Measurements from ENCODE around the gene SLC30A2.

SLC30A2 gene

GRCh38 chr1:26081267-26082019 lies 35.5 kb upstream of the SLC30A2 start:
- Histone ChIP-seq H3K27ac (ENCODE audit: low read length) (no peak overlapping the region), H3K9me3 (ENCODE audit: control insufficient read depth, low read depth, low read length) (no peaks in the 10 kb centered on the region), H3K4me1 (ENCODE audit: control insufficient read depth, low read depth, low read length) (peaks cover 6% of the 10 kb centered on the region), H3K9ac (ENCODE audit: low read length) (no peak overlapping the region), H3K36me3 (ENCODE audit: control insufficient read depth, low read depth, low read length) (no peaks in the 10 kb centered on the region), H3K27me3 (ENCODE audit: control insufficient read depth, insufficient read depth, low read length) (no peaks in the 10 kb centered on the region), H3K4me3 (ENCODE audit: low read length) (no peak overlapping the region)

DNA sequence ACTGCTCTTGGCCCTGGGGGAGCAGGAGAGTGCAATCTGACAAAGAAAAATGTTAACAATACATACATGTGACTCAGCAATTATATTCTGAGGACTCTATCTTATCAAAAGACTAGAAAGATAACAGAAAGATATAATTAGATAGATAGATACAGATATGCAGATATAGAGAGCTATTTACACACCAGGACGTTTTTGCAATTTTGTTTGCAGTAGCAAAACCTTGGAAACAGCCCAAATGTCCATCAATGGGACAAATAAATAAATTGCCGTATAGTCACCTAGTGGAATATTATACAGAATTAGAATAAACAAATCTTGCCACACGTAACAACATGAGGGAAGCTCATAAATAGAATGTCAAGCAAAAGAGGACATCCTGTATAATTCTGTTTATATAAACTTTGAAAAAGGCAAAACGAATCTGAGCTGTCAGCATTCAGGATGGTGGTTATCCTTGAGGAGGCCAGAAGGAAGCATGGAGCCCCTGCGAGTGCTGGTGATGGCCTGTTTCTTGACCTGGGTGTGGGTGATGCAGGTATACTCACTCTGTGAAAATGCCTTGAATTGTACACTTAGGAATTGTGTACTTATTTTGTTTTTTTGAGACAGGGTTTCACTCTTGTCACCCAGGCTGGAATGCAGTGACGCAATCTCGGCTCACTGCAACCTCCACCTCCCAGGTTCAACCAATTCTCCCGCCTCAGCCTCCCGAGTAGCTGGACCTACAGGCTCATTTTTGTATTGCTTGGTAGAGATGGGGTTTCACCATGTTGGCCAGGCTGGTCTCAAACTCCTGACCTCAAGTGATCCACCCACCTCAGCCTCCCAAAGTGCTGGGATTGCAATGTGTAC lies 34.3 kb upstream of the SLC30A2 start:
- no peaks in the 10 kb centered on the region for H3K36me3 ChIP-seq (ENCODE audit: control insufficient read depth, low read depth, low read length)
- no peak overlapping the region for H3K4me3 ChIP-seq (ENCODE audit: low read length)
- peaks cover 6% of the 10 kb centered on the region for H3K4me1 ChIP-seq (ENCODE audit: control insufficient read depth, low read depth, low read length)
- no peaks in the 10 kb centered on the region for H3K27me3 ChIP-seq (ENCODE audit: control insufficient read depth, insufficient read depth, low read length)
- H3K9me3 ChIP-seq (ENCODE audit: control insufficient read depth, low read depth, low read length), result no peaks in the 10 kb centered on the region
- H3K27ac ChIP-seq (ENCODE audit: low read length), result no peak overlapping the region
- no peak overlapping the region for H3K9ac ChIP-seq (ENCODE audit: low read length)

GRCh38 chr1:26079178-26079563 lies 33.3 kb upstream of the SLC30A2 start:
- Histone ChIP-seq H3K9ac (ENCODE audit: low read length) (no peak overlapping the region), H3K27ac (ENCODE audit: low read length) (no peak overlapping the region), H3K4me1 (ENCODE audit: control insufficient read depth, low read depth, low read length) (peaks cover 6% of the 10 kb centered on the region), H3K9me3 (ENCODE audit: control insufficient read depth, low read depth, low read length) (no peaks in the 10 kb centered on the region), H3K4me3 (ENCODE audit: low read length) (no peak overlapping the region), H3K36me3 (ENCODE audit: control insufficient read depth, low read depth, low read length) (no peaks in the 10 kb centered on the region), H3K27me3 (ENCODE audit: control insufficient read depth, insufficient read depth, low read length) (no peaks in the 10 kb centered on the region)

GRCh38 chr1:26078286-26079177 lies 32.6 kb upstream of the SLC30A2 start:
- no peaks in the 10 kb centered on the region for H3K36me3 ChIP-seq (ENCODE audit: control insufficient read depth, low read depth, low read length)
- H3K4me3 ChIP-seq (ENCODE audit: low read length), result no peak overlapping the region
- no peak overlapping the region for H3K9ac ChIP-seq (ENCODE audit: low read length)
- H3K4me1 ChIP-seq (ENCODE audit: control insufficient read depth, low read depth, low read length), result peaks cover 6% of the 10 kb centered on the region
- H3K9me3 ChIP-seq (ENCODE audit: control insufficient read depth, low read depth, low read length), result no peaks in the 10 kb centered on the region
- H3K27me3 ChIP-seq (ENCODE audit: control insufficient read depth, insufficient read depth, low read length), result no peaks in the 10 kb centered on the region
- H3K27ac ChIP-seq (ENCODE audit: low read length), result no peak overlapping the region

GRCh38 chr1:26077524-26077923 lies 31.6 kb upstream of the SLC30A2 start:
- no peaks in the 10 kb centered on the region for H3K9me3 ChIP-seq (ENCODE audit: control insufficient read depth, low read depth, low read length)
- H3K27ac ChIP-seq (ENCODE audit: low read length), result no peak overlapping the region
- no peak overlapping the region for H3K9ac ChIP-seq (ENCODE audit: low read length)
- no peaks in the 10 kb centered on the region for H3K27me3 ChIP-seq (ENCODE audit: control insufficient read depth, insufficient read depth, low read length)
- H3K4me1 ChIP-seq (ENCODE audit: control insufficient read depth, low read depth, low read length), result peaks cover 6% of the 10 kb centered on the region
- no peak overlapping the region for H3K4me3 ChIP-seq (ENCODE audit: low read length)
- H3K36me3 ChIP-seq (ENCODE audit: control insufficient read depth, low read depth, low read length), result no peaks in the 10 kb centered on the region

GRCh38 chr1:26075421-26076144 lies 29.7 kb upstream of the SLC30A2 start:
- no peaks in the 10 kb centered on the region for H3K36me3 ChIP-seq (ENCODE audit: control insufficient read depth, low read depth, low read length)
- H3K9ac ChIP-seq (ENCODE audit: low read length), result no peak overlapping the region

DNA sequence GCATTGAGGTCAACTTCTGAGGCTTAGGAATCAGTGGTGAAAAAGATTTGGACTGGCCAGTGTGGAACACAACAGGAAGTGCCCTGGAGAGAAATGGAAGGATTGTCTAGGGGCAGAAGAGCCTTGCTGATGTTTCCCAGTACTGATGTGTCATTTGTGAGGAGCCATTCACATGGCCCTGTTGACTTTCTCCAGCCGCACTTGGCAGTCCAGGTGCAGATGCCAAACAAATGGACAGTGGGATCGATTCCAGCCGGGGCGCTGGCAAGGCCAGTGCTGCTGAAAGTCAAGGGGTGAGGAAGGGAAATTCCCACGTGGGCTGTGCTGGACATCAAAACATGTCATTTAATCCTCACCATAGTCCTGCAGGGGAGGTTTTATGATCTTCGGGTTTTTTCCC lies 26.4 kb upstream of the SLC30A2 start:
- Histone ChIP-seq H3K4me3 (ENCODE audit: low read length) (no peak overlapping the region), H3K9me3 (ENCODE audit: control insufficient read depth, low read depth, low read length) (no peaks in the 10 kb centered on the region), H3K4me1 (ENCODE audit: control insufficient read depth, low read depth, low read length) (no peaks in the 10 kb centered on the region), H3K36me3 (ENCODE audit: control insufficient read depth, low read depth, low read length) (no peaks in the 10 kb centered on the region), H3K9ac (ENCODE audit: low read length) (no peak overlapping the region), H3K27me3 (ENCODE audit: control insufficient read depth, insufficient read depth, low read length) (no peaks in the 10 kb centered on the region), H3K27ac (ENCODE audit: low read length) (no peak overlapping the region)

More at GRCh38 chr1:26075421-26076144, 29.7 kb upstream of the SLC30A2 start:
- Histone ChIP-seq H3K4me3 (ENCODE audit: low read length) (no peak overlapping the region), H3K4me1 (ENCODE audit: control insufficient read depth, low read depth, low read length) (peaks cover 6% of the 10 kb centered on the region), H3K9me3 (ENCODE audit: control insufficient read depth, low read depth, low read length) (no peaks in the 10 kb centered on the region), H3K27me3 (ENCODE audit: control insufficient read depth, insufficient read depth, low read length) (no peaks in the 10 kb centered on the region), H3K27ac (ENCODE audit: low read length) (no peak overlapping the region)

GRCh38 chr1:26070963-26071342 lies 25.0 kb upstream of the SLC30A2 start:
- no peaks in the 10 kb centered on the region for H3K4me1 ChIP-seq (ENCODE audit: control insufficient read depth, low read depth, low read length)
- no peaks in the 10 kb centered on the region for H3K36me3 ChIP-seq (ENCODE audit: control insufficient read depth, low read depth, low read length)
- H3K4me3 ChIP-seq (ENCODE audit: low read length), result no peak overlapping the region
- no peak overlapping the region for H3K27ac ChIP-seq (ENCODE audit: low read length)
- H3K9ac ChIP-seq (ENCODE audit: low read length), result no peak overlapping the region
- no peaks in the 10 kb centered on the region for H3K9me3 ChIP-seq (ENCODE audit: control insufficient read depth, low read depth, low read length)
- H3K27me3 ChIP-seq (ENCODE audit: control insufficient read depth, insufficient read depth, low read length), result no peaks in the 10 kb centered on the region

DNA sequence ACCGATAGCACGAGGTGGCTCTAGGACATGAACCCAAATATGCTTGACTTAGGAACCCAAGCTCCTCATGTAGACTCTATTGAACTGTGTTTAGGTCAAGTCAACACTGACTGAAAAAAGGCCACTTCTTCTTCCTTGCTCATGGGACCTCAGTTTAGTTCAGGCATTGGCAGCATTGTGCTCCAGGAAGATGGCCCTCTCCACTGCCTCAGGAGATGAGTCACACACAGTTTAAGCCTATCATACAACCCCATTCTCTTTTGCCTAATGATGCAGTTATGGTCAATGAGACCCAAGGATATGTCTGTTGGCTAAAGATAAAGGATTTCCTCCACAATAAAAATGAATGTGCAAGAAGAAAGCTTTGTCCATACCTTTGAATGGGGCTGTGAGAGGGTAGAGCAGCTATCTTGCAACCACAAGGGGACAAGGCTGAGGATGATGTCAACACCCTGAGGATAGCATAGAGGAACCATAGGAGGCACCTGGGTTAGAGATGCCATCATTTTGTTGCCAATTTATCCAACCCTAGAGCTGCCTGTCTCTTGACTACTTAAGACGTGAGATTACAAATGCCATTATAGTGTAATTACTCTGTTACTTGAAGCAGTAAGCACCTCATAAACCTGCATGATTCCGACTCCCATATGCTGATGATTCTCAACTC lies 24.5 kb upstream of the SLC30A2 start:
- no peaks in the 10 kb centered on the region for H3K9me3 ChIP-seq (ENCODE audit: control insufficient read depth, low read depth, low read length)
- no peak overlapping the region for H3K27ac ChIP-seq (ENCODE audit: low read length)
- H3K4me3 ChIP-seq (ENCODE audit: low read length), result no peak overlapping the region
- H3K4me1 ChIP-seq (ENCODE audit: control insufficient read depth, low read depth, low read length), result no peaks in the 10 kb centered on the region
- H3K36me3 ChIP-seq (ENCODE audit: control insufficient read depth, low read depth, low read length), result no peaks in the 10 kb centered on the region
- H3K27me3 ChIP-seq (ENCODE audit: control insufficient read depth, insufficient read depth, low read length), result no peaks in the 10 kb centered on the region
- no peak overlapping the region for H3K9ac ChIP-seq (ENCODE audit: low read length)

DNA sequence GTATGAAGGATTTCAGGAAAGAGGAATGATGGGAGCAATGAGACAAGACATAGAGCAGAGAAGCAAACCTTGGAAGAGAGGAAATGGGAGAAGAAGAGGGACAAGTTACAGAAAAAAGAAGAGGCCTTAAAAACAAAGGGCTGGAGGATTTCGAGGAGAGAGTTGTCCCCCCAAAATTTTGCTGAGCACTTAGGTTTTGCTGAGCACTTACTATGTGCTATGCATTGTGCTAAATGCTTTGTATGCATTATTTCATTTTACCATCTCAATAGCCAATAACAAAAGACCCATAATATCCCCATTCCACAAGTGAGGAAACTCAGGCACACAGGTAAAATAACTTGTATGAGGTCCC lies 24.0 kb upstream of the SLC30A2 start:
- Histone ChIP-seq H3K36me3 (ENCODE audit: control insufficient read depth, low read depth, low read length) (no peaks in the 10 kb centered on the region), H3K27ac (ENCODE audit: low read length) (no peak overlapping the region), H3K27me3 (ENCODE audit: control insufficient read depth, insufficient read depth, low read length) (no peaks in the 10 kb centered on the region), H3K4me3 (ENCODE audit: low read length) (no peak overlapping the region), H3K9ac (ENCODE audit: low read length) (no peak overlapping the region), H3K9me3 (ENCODE audit: control insufficient read depth, low read depth, low read length) (no peaks in the 10 kb centered on the region), H3K4me1 (ENCODE audit: control insufficient read depth, low read depth, low read length) (no peaks in the 10 kb centered on the region)
